GM20431 (cell line): ENCODE data around the gene EIF5.

Experiments used
- in situ Hi-C: fragments of 300-500 bp; cut with MseI, MboI; formaldehyde crosslinking; loops from one replicate; pipeline ENCODE4 v1.15.0; 2020; ENCODE audit warnings: low sequenced_read_pairs; ENCODE audit not compliant: unreplicated experiment

The EIF5 gene

DNA sequence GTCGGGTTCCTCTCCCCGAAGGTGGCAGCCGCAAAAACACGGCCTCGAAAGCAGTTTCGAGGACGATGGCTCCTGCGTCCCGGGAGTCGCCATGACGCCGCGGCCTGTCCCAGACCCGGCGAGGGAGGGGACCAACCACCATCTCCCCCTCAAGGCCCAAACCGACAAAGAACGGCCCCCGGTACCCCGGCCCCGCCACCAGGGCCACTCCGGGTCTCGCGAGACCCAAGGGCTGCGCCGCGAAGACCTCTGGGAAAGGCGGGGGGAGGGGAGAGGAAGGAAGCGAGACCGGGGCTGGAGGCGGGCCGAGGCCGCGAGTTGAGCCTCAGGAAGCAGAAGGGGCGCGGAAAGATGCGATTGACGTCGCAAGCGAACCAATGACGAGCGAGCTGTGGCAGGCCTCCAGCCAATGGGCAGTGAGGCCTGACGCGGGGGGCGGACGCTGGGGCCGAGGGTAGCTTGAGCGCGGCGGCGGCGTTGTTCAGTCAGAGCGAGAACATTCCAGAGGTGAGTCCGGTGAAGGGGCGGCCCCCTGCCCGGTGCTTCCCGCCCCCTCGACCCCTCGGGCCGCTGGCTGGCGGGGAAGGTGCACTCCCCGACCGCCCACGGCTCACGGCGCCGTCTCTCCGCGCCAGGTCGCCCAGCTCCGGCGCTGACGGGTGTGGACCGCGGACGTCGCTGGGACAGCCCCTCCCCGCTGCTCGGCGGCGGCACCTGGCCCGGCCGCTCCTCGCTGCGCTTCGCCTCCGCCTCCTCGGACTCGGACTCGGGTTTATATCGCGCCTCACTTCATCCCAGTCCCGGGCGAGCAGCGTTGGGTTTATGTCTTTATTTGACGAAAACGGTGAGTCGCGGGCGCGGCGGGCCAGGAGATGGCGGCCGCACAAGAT lies at the start of gene EIF5:
EIF5 (plus strand) TSS at position 484 of the 890 bp plus-strand sequence. CDS start 1,624 bp downstream, outside the sequence.
- in situ Hi-C loops: no loop called here

GRCh38 chr14:103284574-103285467 lies 49.2 kb upstream of the EIF5 start:
- in situ Hi-C loops: loop anchor here (25.0 kb wide), 1 partner anchor 198 kb away; the partner anchor contains the start of genes EXOC3L4 and LBHD2

- in situ Hi-C loops: loop anchor here (25.0 kb wide), 1 partner anchor 199 kb away; the partner anchor contains the start of genes EXOC3L4 and LBHD2
These were observed 47.6 kb upstream of the EIF5 start for GRCh38 chr14:103286460-103286859.

GRCh38 chr14:103286968-103287850 lies 46.8 kb upstream of the EIF5 start:
- in situ Hi-C loops: loop anchor here (25.0 kb wide), 1 partner anchor 200 kb away; the partner anchor contains the start of genes EXOC3L4 and LBHD2

GRCh38 chr14:103288076-103288766 lies 45.8 kb upstream of the EIF5 start:
- in situ Hi-C loops: loop anchor here (25.0 kb wide), 1 partner anchor 201 kb away; the partner anchor contains the start of genes EXOC3L4 and LBHD2

- in situ Hi-C loops: loop anchor here (25.0 kb wide), 1 partner anchor 203 kb away; the partner anchor contains the start of genes EXOC3L4 and LBHD2
These were observed 44.0 kb upstream of the EIF5 start for GRCh38 chr14:103290056-103290455.

GRCh38 chr14:103290494-103290893 lies 43.5 kb upstream of the EIF5 start:
- in situ Hi-C loops: loop anchor here (25.0 kb wide), 1 partner anchor 203 kb away; the partner anchor contains the start of genes EXOC3L4 and LBHD2

GRCh38 chr14:103290961-103291360 lies 43.1 kb upstream of the EIF5 start:
- in situ Hi-C loops: loop anchor here (25.0 kb wide), 1 partner anchor 204 kb away; the partner anchor contains the start of genes EXOC3L4 and LBHD2

DNA sequence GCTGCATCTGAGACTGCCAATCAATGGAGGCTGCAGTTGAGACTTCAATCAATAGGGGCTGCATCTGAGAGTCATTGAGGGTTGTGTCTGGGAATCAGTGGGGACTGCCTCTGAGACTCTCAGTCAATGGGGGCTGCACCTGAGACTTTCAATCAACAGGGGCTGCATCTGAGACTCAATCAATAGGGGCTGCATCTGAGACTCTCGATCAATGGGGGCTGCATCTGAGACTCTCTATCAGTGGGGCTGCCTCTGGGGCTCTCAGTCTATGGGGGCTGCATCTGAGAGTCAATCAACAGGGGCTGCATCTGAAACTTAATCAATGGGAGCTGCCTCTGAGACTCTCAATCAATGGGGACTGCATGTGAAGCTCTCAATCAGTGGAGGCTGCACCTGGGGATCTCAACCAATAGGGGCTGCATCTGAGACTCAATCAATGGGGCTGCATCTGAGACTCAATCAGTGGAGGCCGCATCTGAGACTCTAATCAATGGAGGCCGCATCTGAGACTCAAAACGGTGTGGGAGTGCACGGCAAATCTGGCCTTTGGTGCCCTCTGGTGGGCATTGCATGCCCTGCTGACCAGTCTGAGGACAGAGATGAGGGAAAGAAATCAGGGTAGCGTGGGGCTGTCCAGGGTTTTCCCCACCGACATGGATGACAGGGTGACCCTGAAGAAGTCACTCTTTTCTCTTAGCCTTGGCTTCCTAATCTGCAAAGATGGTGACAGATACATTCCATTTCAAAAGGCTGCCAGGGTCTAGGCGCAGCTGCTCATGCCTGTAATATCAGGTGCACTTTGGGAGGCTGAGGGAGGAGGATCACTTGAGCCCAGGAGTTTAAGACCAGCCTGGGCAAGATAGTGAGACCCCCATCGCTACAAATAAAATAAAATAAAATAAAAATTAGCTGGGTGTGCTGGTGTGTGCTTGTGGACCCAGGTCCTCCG lies 41.3 kb upstream of the EIF5 start:
- in situ Hi-C loops: loop anchor here (25.0 kb wide), 1 partner anchor 205 kb away; the partner anchor contains the start of genes EXOC3L4 and LBHD2

- in situ Hi-C loops: loop anchor here (25.0 kb wide), 1 partner anchor 206 kb away; the partner anchor contains the start of genes EXOC3L4 and LBHD2
These were observed 40.6 kb upstream of the EIF5 start for GRCh38 chr14:103293465-103293864.

DNA sequence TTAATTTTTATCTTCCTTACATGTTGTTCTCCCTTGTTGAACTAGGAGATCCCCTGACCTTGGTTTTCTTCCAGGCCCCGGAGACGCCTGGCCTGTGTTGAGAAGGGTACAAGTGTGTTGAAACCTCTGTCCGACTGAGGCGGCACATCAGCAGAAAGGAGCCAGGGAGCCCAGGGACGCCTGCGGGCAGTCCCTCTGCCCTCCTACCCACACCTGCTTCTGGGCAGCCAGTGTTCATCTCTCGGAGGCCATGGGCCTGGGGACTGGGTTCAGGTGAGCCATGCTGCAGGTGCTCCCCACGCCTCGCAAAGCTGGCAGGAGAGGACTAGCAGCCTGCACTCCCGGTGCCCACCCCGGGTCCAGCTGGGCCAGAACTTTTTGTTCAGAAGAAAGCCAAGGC lies 39.9 kb upstream of the EIF5 start:
- in situ Hi-C loops: loop anchor here (25.0 kb wide), 1 partner anchor 207 kb away; the partner anchor contains the start of genes EXOC3L4 and LBHD2

- in situ Hi-C loops: loop anchor here (25.0 kb wide), 1 partner anchor 209 kb away; the partner anchor contains the start of genes EXOC3L4 and LBHD2
These were observed 38.0 kb upstream of the EIF5 start for GRCh38 chr14:103296007-103296406.

GRCh38 chr14:103296987-103297386 lies 37.0 kb upstream of the EIF5 start:
- in situ Hi-C loops: loop anchor here (25.0 kb wide), 1 partner anchor 210 kb away; the partner anchor contains the start of genes EXOC3L4 and LBHD2

- in situ Hi-C loops: loop anchor here (25.0 kb wide), 1 partner anchor 211 kb away; the partner anchor contains the start of genes EXOC3L4 and LBHD2
These were observed 35.4 kb upstream of the EIF5 start for GRCh38 chr14:103298620-103299019.

- in situ Hi-C loops: no loop called here
These were observed 32.3 kb upstream of the EIF5 start for GRCh38 chr14:103301512-103302354.

DNA sequence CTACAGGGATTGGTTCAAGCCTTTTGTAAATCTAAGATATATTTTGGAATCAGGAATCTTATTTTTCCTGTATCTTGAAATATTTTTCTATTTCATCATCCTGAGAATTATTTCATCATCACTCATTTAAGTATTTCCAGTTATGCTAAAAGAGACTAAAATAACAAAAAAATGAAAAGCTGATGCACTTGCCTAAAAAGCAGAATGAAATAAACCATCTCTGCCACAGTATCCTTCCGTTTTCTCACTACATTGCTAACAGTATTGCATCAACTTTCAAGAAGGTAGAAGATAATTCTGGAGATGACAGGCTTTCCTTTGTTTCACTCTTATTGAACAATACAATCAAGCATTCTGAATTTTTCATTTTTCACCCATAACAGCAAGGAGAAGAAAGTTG lies 31.1 kb upstream of the EIF5 start:
- in situ Hi-C loops: no loop called here
